ELR (cell line): ENCODE measurements around the gene MRPS18A.

Experiments used
- DNase-seq: peaks from one replicate; pipeline ENCODE4 v3.0.0-alpha.2; 2015; ENCODE audit warnings: low read depth

Gene MRPS18A

DNA sequence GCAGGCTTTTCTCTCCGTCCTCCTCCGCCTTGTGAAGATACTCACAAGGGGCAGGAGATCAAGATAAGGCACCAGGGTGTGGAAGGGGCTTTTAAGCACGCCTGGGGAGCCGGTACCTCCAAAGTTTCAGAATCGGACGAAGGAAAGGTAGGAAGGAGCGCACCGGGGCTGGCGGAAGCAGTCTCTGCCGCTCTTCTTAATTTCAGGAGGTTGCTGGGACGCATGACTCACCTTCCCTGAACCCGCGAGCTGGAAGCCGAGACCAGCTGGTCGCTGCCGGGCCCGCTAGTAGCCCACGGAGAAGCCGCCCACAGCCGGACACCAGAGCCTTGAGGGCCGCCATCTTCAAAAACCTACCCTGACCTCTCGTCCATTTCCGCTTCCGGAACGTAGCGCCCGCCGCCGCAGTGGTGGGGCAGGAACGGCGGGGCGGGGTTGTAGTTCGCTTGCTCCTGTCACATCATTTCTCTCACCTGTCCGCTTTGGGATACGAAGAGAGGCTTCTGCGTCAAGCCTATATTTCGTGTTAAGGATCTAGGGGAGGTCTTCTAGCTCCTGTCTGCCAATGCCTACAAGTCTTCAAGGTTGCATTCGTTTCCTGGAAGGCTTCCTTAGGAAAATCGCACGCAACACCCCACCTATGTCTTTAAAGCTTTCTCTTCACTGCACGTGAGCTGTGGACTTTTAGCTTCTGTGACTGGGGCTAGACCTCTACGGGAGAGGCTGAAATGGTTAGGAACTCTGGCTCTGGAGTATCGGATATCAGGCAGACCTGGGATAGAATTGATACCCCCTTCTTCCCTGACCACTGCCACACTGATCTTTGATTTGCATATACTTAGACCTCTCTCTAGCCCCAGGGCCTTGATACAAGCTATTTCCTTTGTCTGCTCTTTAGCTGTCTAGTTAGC is at the start of gene MRPS18A:
TSS of gene MRPS18A (minus strand) at position 355 of the 911 bp plus-strand sequence. CDS start at position 343, 12 bp downstream.
- DNase-seq: peak; percentile 89

DNA sequence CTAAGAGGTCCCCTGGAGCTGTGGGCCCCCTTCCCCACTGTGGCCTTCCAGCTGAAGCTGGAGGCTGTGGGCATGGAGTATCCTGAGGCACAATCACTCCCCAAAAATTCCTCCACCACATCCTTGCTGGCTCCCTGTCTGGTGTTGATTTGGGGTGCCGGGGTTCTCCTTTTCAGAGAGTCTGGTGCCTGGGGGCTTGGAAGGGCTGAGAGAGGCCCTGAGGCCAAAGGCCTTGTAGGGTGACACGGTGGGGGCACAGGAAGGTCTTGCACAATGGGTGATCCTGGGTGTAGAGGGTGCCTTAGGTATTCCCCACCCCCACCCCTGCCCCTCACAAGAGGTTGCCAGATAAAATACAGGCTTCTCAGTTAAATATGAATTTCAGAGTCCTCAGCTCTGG is 49.3 kb upstream of the MRPS18A start:
- no peak for DNase-seq

DNA sequence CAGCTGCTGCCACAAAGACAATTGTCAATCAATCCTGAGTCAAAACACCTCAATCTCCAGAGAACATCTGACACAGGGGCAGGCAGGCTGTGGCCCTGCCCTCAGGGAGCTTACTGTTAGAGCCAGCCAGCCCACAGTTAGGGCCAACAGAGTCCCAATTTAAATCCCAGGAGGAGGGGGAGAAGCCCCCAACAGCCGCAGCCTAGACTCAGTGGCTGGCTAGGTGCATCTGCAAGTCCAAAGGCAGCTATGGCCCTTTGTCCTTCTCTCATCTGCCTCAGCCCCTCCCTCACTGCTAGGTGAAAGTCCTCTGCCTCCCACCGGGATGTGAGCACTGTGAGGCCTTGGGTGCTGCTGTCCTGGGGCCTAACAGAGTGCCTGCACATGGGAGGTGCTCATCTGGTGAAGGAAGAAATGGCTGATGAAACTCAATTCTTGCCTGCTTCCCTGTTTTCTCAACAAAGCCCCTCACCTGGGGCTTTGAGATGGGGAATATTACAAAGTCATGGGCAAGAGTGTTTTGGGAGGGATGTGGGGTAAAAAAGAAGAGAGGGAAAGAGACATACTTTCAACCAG is 48.7 kb upstream of the MRPS18A start:
- no peak for DNase-seq

DNA sequence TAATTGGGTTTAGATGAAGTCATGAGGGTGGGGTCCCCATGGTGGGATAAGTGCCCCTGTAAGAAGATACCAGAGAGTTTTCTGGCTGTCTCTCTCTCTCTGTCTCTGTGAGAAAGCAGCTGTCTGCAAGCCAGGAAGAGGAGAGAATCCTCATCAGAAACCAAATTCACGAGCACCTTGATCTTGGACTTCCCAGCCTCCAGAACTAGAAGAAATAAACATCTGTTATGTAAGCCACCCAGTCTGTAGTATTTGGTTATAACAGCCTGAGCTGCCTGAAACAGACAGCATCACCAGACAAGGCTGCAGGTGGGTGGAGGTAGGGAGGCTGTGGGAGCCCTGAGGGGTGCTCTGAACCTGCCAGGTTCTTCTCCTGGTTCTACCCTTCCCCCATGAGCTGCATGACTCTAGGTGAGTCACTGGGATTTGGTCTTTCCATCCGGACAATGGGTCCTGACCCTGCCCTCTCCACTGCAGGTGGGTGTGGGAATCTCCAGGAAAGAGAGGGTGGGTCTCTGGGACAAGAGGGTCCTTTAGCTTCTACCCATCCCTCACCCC is 48.1 kb upstream of the MRPS18A start:
- DNase-seq: no peak

DNA sequence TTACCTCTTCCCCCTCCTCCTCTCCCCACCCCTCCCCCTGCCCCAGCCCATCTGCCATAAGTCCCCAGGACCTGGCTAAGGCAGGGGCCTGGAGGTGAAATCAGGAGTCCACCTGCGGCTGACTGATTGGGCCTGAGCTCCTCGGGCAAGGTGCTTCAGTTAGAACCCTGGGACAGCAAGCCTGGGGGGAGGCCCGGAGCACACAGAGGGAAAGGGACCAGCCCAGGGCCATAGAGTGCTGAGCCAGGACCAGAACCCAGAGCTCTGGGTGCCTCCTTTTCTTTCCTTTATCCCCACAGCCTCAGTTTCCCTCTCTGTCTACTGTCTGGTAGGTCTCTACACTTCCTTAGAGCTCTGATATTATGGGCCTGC is 46.7 kb upstream of the MRPS18A start:
- no peak for DNase-seq

DNA sequence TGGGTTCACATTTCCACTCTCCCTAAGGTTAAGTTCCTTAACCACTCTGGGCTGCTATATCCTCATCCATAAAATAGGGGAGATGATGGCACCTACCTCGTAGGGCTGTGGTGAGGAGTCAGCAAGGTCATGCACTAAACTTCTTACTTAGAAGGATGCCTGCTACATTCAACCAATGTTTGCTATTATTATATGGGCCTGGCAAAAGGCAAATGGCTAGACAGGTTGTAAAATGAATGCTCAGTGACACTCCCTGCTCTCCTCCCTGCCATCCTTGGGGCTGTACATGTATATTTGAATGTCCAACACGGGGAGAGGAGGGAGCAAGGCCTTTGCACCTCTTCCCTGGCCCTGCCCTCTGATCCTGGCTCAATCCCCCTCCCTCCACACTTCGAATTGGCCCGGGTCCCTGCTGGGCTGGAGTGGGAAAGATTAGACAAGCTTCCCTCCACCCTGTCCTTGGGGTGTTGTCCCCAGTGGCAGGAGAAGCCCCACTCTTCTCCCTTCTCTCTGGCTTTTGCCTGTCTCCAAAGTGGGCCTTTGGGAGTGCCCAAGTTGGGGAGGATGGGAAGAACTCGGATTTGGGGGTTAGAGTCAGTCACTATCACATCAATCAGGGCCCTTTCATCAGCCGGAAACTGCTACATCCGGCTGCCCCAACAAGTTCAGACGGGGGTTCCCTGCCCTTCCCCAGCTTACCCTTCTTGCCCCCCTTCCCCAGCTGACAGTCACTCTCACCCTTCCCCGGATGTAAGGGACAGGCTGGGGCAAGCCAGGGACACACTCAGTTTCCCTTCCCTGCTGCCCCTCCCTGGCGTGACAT is 46.1 kb upstream of the MRPS18A start:
- DNase-seq: no peak

DNA sequence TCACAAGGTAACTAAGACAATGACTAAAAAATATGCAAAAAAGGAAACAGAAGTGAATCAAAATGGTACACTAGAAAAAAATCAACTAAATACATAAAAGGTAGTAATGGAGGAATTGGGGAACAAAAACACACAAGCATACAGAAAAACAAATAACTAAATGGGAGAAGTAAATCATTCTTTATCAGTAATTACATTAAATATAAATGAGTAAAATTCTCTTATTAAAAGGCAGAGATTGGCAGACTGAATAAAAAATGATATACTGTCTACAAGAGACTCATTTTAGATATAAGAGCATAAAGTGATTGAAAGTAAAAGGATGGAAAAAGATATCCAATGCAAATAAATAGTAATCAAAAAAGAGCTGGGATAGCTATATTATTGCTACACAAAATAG is 43.0 kb upstream of the MRPS18A start:
- no peak for DNase-seq

DNA sequence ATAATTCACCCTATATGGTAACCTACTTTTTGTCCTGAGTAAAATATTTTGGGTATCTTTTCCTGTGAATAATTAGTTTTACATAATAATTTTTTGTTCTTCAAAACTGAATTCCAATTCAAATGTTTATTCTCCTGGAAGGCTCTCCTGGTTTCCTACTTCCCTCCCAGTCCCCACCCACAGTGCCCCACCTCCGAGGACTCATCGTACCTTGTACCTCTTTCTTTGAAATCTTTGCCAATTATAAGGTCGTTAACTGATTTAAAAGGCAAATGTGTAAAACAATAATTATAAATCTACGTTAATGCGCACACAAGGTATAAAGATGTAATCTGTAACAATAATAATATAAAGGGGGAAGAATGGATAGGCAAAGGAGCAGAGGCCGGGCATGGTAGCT is 41.9 kb upstream of the MRPS18A start:
- no peak for DNase-seq

DNA sequence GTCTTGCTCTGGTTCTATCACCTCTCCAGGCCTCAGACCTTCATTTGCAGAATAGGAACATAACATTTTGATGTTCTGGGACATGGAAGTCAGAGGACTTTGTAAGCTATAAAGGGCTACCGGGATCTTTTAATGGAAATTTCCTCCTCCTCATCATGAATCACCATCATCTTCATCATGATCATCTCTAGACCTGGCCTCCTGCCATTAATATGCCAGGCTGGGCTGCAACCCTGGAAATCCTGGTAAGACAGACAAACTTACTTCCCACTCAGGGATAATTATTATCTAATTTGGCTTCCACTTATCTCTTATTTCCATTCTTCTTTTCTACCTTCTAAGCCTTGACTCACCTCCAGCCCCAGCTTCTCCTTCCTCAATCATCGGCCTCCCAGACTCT is 41.0 kb upstream of the MRPS18A start:
- no peak for DNase-seq

DNA sequence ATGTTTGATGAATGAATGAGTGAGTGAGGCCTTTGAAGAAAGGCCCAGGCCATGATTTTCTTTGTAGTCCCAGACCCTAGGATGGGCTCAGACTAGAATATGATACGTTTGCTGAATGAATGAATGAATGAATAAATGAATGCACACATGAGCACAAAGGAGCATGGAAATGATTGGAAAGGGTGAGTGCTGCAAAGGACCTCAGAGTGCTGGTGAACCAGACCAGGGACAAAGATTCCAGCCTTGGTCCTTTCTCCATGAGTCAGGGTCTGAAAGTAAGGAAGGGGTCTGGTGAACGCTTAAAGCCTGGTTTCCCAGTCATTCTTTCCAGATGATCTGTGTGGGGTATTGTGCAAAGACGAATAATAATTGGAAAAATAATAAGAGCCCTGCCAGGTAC is 40.0 kb upstream of the MRPS18A start:
- DNase-seq: no peak

DNA sequence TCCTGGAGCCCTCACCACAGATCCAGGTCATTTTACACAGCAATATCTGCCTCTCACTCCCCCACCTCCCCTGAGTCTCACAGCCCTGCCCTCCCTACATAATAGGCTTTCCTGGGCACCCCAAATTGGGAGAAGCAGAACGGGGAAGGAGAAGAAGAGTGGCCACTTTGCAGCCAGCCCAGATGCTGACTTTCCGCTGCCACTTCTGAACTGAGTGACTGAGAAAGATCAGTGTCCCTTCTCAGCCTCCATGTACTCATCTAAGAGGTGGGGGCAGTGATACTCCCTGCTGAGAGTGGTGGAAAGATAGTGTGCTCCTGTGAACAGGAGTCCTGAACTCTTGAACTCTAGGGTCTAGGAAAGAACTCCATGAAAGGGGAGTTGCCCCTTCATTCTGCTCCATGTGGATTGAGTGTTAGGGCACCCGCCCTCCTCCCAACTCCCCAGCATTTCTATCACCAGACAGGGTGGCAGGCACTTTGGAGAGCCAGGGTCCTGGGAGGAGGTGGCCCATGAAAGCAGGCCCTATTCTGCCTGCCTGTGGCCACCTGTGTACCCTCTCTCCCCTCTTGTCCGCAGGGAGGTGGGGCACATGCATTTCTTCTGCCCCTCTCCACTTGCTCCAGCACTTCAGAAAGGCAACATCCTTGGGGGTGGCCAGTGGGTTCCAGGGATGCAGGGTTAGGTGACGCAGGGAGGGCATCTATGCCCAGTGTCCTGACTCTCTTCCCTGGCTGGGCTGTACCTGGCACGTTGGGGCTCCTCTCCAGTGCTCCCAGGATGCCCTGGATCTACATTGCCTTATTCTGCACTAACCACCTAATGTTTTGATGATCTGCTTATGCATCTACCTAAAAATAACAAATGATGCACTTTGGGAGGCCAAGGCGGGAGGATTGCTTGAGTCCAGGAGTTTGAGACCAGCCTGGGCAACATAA is 38.3 kb upstream of the MRPS18A start:
- DNase-seq: no peak

DNA sequence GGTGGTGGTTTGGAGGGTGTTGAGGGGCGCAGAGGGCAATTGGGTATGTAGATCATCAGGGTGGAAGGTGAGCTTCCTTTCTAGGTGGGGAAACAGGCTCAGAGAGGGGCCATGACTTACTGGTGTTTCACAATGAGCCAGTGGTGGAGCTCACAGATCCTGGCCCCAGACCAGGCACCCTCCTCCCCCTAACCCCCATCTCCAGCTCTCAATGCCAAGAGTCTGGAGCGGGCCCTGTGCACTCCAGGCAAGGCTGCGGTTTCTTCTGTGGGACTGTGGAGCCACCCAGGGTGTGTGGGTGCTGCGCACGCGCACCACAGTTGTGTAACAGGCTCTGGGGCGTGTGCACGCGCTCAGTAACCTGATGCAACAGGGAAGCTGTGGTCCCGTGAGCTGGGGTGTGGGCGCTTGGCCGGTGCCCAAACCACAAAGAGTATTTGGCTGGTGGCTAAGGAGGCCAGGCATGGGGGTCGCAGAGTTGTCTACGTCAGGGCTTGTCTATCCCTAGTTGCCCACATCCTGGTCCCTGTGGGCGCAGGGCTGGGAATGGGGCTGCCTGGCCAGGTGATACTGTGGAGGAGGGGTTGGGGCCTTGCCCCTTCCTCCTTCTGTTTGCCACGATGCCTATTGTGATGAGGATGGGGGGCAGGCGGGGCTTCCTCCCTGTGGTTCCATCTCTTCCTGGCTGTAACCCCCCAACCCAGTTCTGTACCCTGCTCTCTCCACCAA is 37.5 kb upstream of the MRPS18A start:
- peak; percentile 78 for DNase-seq

DNA sequence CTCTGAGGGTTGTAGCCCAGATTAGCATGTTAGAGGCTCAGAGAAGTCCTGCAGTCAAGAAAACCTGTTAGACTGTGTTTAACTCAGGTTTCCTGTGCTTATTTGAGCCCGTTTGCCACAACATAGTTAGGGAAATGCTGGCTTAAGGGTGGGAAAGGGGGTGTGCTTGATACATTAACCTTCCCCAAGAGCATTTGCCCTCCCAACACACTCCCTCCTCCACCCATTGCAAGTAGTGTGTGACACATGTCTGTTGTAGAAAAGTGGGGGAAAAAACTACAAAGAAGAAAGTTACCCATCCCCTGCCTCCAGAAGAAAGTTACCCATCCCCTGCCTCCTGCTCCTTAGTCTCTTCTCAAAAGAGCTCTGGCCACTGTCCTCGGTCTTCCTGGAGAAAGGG is 36.8 kb upstream of the MRPS18A start:
- DNase-seq: no peak

DNA sequence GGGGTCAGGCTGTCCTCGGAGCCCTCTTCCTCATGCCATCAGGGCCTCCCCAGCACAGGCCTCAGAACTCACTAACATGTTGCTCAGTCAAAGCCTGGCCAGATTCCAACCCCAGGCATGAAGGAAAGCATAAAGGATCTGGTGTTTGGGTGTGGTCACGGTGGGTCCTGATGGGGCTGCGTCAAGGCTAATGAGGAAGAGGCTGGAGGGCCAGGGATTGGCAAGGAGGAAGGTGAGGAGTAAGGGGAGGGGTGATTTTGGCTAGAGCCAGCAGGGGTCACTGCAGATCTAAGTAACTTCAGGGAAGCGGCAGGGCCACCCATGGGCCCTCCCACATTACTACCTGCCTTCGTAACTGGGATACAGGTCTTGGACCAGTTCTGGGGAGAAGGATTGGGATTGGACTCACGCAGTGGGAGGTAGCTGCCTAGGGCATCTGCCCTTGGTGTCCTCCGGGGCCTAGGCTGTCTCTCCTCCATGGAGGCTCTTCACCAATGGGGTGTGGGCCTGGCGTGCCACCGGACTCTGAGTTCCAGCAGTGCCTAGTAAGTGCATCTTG is 36.2 kb upstream of the MRPS18A start:
- peak; percentile 74 for DNase-seq

DNA sequence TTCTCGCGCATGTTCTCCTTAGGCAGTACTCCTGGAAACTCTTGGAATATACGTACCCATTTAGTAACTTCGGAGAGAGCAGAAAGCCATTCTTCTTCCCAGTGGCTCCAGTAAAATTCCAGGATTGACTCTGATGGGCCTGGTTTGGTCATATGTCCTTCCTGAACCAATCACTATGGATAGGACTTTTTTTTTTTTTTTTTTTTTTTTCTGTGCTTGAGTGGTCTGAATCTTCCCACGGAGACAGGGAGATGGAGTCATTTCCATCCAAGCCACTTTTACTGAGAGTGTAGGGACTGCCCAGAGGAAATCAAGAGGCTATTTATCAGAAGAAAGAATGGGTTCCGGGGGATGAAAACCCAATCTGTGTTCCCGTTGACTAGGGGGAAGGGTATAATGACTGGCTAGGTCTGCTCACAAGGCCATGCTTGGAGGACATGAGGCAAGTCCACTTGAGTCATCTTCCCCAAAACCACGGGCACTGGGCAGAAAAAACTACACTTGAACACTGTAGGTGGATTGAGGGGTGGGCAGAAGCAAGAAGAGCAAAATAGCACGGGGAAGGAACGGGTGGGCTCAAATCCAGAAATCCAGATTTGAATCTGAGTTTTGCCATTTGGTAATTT is 35.4 kb upstream of the MRPS18A start:
- no peak for DNase-seq

DNA sequence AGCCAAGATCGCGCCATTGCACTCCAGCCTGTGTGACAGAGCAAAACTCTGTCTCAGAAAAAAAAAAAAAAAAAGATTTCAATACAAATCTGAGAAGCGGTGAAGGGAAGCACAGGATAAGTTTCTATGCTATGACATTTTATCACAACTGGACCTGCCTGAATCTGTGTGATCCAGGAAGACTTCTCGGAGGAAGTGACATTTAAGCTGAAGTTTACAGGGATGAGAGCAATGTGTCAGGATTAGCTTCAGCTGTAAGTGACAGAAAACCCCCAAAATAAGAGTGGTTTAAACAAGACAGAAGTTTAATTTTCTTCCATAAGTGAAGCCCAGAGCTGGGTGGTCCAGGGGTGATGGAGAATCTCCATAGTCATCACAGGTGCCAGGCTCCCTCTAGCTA is 33.4 kb upstream of the MRPS18A start:
- DNase-seq: no peak

DNA sequence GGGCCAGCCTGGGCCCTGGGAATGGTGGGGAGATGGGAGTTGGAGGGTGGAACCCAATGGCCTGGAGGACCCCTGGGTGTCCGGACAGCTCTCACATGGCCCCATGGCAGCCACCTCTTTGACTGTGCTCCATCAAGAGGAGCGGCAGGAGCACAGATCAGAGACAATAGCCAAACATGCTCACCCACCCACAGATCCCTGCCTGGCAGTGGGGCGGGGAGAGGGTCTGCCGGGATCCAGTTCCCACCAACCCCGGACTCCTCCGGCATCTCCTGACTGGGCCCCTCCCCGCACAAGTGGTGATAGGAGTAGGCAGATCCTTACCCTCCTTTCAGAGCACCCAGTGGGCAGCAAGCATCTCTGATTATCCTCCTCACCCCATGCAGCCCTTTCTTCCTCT is 31.9 kb upstream of the MRPS18A start:
- no peak for DNase-seq

DNA sequence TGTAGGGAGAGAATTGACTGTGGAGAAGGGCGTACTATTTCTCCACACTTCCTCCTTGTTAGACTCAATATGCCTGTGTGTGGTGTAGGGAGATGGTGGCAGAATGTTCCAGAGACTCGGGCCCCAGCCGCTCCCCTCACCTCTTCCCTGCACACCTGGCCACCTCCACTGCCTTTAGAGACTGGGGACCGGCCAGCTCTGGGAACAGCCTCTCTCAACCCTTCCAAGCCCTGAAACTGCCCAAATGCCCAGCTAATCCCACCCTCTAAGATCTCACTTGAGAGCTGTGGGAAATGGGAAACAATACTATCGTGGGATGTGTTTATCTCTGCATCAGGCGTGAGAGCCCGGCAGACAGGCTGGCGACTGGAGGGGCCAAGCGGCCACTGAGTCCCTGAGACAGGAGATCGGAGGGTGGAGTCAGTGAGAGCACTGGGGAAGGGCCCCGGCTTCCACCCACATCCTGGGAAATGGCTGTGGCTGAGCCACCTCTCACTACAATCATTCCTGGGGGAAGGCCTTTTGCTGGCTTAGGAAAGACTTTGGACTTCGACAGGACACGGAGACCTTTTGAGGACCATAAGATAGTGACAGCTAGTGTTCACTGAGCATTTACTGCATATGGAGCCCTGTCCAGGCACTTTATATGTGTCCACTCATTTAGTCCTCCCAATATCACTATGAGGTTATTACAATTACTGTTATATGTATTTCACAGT is 31.0 kb upstream of the MRPS18A start:
- DNase-seq: no peak

DNA sequence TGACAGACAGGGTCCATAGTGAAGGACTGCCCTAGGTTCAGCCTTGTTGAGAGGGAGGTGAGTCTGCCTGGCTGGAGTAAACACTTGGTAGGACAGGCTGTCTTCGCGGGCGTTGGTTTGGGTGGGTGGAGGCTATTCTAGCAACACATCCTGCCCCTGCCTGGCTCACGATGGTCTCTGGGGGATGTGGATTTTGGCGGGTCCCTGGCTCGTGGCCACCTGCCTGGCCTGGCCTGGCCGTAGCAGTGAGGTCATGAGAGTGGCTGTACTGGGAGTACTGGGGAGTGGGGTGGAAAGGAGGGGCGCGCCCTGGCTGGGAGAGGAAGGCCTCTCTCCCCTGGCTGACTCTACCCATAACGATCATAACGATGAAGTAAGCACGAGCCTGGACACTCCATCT is 30.2 kb upstream of the MRPS18A start:
- no peak for DNase-seq
